ENCODE measurements around the gene TEPSIN. TPM values are rescaled to one million over a fixed set of nuclear protein-coding genes. Genes with fewer than 3 reads are reported as not detected.

TEPSIN gene
- polyA plus RNA-seq, 3 donors = 23.2 to 30.7 (median 24.2) TPM

- peak; percentile 24 for DNase-seq
Observed at GRCh38 chr17:81200695-81201580, 37.9 kb downstream of the TEPSIN start.

- no peak for DNase-seq
Observed at GRCh38 chr17:81200201-81200600, 38.7 kb downstream of the TEPSIN start.

GRCh38 chr17:81199482-81199830 is 39.4 kb downstream of the TEPSIN start:
- no peak for DNase-seq

GRCh38 chr17:81198826-81199481 is 39.9 kb downstream of the TEPSIN start:
- DNase-seq = no peak

- DNase-seq = no peak
Observed at GRCh38 chr17:81197831-81198490, 40.9 kb downstream of the TEPSIN start.

GRCh38 chr17:81197409-81197795 is 41.5 kb downstream of the TEPSIN start:
- no peak for DNase-seq

GRCh38 chr17:81196505-81197408 is 42.1 kb downstream of the TEPSIN start:
- DNase-seq = no peak

GRCh38 chr17:81195941-81196495 is 42.8 kb downstream of the TEPSIN start:
- DNase-seq = no peak

- no peak for DNase-seq
Observed at GRCh38 chr17:81194941-81195901, 43.6 kb downstream of the TEPSIN start.

GRCh38 chr17:81194225-81194760 is 44.6 kb downstream of the TEPSIN start:
- DNase-seq = no peak

GRCh38 chr17:81193470-81194224 is 45.2 kb downstream of the TEPSIN start:
- peak; percentile 14 for DNase-seq

GRCh38 chr17:81193051-81193410 is 45.8 kb downstream of the TEPSIN start:
- DNase-seq = no peak

- DNase-seq = no peak
Observed at GRCh38 chr17:81192386-81193050, 46.3 kb downstream of the TEPSIN start.

- DNase-seq = no peak
Observed at GRCh38 chr17:81191646-81192045, 47.2 kb downstream of the TEPSIN start.

- DNase-seq = no peak
Observed at GRCh38 chr17:81191116-81191515, 47.7 kb downstream of the TEPSIN start.

GRCh38 chr17:81190591-81190990 is 48.3 kb downstream of the TEPSIN start:
- DNase-seq = no peak

GRCh38 chr17:81189670-81190530 is 49.0 kb downstream of the TEPSIN start:
- DNase-seq = no peak

GRCh38 chr17:81189016-81189415 is 49.8 kb downstream of the TEPSIN start:
- DNase-seq = no peak

Measured in renal pelvis (tissue), 4 donors.